HG02840 (cell line): ENCODE results near the gene DDI1.

Source experiments
- ATAC-seq: cut with Tn5 transposase; IDR thresholded peaks from one replicate; pipeline ENCODE4 v1.9.1; 2021; ENCODE audit warnings: mild to moderate bottlenecking, moderate library complexity, moderate number of reproducible peaks; ENCODE audit not compliant: unreplicated experiment, low FRiP score

DDI1 gene

GRCh38 chr11:104075706-104076105, 39.3 kb downstream of the DDI1 start:
- no peak for ATAC-seq

GRCh38 chr11:104076455-104076854, 40.0 kb downstream of the DDI1 start:
- ATAC-seq = no peak

DNA sequence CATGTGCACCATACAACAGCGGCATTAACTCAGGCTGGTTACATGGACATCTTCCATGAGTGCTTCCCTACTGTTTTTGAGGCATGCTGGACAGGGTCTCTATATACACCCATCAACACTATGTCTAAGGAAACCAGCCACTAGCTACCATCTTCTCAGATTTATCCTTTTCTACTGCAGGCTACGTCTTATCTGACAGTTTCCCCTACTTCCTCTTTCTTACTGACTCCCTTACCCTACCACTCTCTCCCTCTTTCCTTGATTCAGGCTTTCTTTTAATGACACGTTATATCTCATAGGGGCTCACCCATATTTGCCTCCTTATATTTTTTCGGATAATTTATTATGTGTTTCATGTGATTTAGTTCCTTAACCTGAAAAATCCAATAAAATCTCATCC, 41.8 kb downstream of the DDI1 start:
- ATAC-seq = no peak

DNA sequence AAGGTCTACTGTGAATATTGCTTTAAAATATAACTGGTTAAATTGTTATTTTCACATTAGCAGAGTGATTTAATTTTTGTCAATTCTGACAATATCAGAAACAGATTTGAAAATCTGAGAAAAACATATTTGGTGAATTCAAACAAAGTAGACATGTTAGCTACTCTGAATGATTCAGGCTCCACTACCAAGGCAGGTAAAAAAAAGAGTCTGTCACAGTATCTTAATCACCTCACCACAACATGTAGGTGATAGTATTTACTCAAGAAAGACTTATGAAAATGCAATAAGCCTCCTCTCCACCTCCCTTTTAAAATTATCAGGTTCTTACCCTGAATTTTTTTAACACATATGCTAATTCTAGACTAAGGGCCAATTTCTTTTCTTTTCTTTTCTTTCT, 42.6 kb downstream of the DDI1 start:
- ATAC-seq = no peak

DNA sequence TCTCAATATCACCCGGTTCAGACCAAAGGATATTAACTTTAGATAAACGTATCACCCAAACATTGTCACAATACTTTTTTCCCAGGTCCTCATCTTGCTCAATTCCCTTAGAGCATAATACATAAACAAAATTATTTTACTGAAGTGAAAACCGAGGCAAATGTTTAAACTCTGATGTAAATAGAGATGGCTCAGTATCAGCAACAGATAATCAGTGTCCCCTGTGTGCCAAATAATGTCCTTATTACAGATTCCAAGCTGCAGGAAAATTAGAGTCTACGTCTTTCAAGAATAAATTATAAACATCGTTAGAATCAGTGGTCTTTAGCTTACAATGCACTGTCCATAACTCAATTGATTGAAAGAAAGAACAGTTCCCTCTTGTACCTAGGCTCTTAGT, 50.2 kb downstream of the DDI1 start:
- ATAC-seq = no peak
